Activated naive CD8-positive, alpha-beta T cell treated with anti-CD3 and anti-CD28 coated beads, Interleukin-2, amount 50 U/mL, for 24 hours (primary cell): ENCODE data around the gene CFAP74.

ENCODE experiments used
- ATAC-seq: fragments of 150-1000 bp; cut with Tn5 transposase; one replicate; pipeline ENCODE4 v1.10.0; 2021
- DNase-seq: peaks from one replicate; pipeline ENCODE4 v3.0.0; 2021
- H3K27ac Mint-ChIP-seq: one replicate; pipeline ENCODE4 v1.8.0; 2021; ENCODE audit warnings: mild to moderate bottlenecking, mixed read lengths
- H3K27me3 Mint-ChIP-seq: one replicate; pipeline ENCODE4 v1.8.0; 2021; ENCODE audit warnings: mixed read lengths
- H3K36me3 Mint-ChIP-seq: one replicate; pipeline ENCODE4 v1.8.0; 2021; ENCODE audit warnings: low read depth, mixed read lengths
- H3K4me1 Mint-ChIP-seq: one replicate; pipeline ENCODE4 v1.8.0; 2021; ENCODE audit warnings: mixed read lengths
- H3K4me3 Mint-ChIP-seq: one replicate; pipeline ENCODE4 v1.8.0; 2021; ENCODE audit warnings: mild to moderate bottlenecking, moderate library complexity, mixed read lengths
- H3K9me3 Mint-ChIP-seq: one replicate; pipeline ENCODE4 v1.8.0; 2021; ENCODE audit warnings: mixed read lengths

The CFAP74 gene

DNA sequence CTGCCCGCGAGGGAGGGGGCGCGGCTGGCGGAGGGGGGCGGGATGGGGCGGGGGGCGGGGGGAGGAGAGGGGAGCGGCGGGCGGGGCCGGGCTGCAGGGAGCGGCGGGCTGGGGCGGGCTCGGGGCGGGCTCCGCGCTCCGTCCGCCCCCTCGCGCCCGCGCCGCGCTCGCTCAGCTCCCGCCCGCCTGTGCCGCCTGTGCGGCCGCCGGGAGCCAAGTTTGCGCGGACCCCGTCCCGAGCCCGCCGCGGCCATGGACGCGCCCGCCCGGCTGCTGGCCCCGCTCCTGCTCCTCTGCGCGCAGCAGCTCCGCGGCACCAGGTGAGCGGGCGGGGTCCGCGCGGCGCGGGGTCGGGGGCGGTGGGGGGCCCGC is 15.6 kb upstream of the CFAP74 start, which contains the start of gene GABRD:
TSS of gene GABRD (plus strand) at position 174 of the 372 bp plus-strand sequence. CDS start at position 253, 79 bp downstream.
- ATAC-seq (no peak), DNase-seq (no peak)
- peaks cover 57% of the 10 kb centered on the region for H3K27me3 Mint-ChIP-seq
- no peak within 1 kb of the TSS for H3K27ac Mint-ChIP-seq
- no peaks in the 10 kb centered on the region for H3K9me3 Mint-ChIP-seq
- peaks cover 1% of the 10 kb centered on the region for H3K36me3 Mint-ChIP-seq
- peaks cover 2% of the 10 kb centered on the region for H3K4me1 Mint-ChIP-seq
- peak within 1 kb of the TSS; percentile 62 for H3K4me3 Mint-ChIP-seq

GRCh38 chr1:2018217-2019171 is 14.9 kb upstream of the CFAP74 start:
- no peak for ATAC-seq
- Mint-ChIP-seq H3K27me3 (peaks cover 55% of the 10 kb centered on the region), H3K9me3 (no peaks in the 10 kb centered on the region), H3K4me3 (peak overlapping the region; percentile 62), H3K27ac (no peak overlapping the region), H3K36me3 (peaks cover 1% of the 10 kb centered on the region), H3K4me1 (peaks cover 2% of the 10 kb centered on the region)
- DNase-seq, result no peak

DNA sequence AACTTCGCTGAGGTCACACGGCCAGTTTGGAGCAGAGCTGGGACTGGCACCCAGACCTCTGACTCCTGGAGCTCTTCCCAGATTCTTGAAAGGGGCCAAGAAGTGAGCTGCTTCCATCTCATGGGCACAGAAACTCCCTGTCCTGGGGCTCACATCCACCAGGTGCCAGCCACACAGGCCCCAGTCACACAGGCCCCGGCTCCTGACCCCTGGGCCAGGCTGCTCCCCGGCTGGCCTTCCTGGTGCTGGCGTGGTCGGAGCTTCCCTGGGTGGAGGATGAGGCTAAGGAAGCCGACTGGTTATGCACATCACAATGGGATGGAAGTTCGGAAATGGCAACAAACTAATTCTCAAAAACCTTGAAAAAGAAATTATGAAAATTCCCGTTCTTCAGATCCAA is 12.5 kb upstream of the CFAP74 start:
- Mint-ChIP-seq H3K4me1 (peaks cover 2% of the 10 kb centered on the region), H3K27me3 (peaks cover 51% of the 10 kb centered on the region), H3K27ac (no peak overlapping the region), H3K9me3 (no peaks in the 10 kb centered on the region), H3K4me3 (no peak overlapping the region), H3K36me3 (peaks cover 1% of the 10 kb centered on the region)
- no peak for ATAC-seq
- DNase-seq, result no peak

GRCh38 chr1:2014741-2015735 is 11.5 kb upstream of the CFAP74 start:
- no peak for DNase-seq
- Mint-ChIP-seq H3K9me3 (no peaks in the 10 kb centered on the region), H3K36me3 (peaks cover 1% of the 10 kb centered on the region), H3K27ac (no peak overlapping the region), H3K4me3 (no peak overlapping the region), H3K27me3 (peaks cover 41% of the 10 kb centered on the region), H3K4me1 (peaks cover 2% of the 10 kb centered on the region)
- ATAC-seq, result no peak

DNA sequence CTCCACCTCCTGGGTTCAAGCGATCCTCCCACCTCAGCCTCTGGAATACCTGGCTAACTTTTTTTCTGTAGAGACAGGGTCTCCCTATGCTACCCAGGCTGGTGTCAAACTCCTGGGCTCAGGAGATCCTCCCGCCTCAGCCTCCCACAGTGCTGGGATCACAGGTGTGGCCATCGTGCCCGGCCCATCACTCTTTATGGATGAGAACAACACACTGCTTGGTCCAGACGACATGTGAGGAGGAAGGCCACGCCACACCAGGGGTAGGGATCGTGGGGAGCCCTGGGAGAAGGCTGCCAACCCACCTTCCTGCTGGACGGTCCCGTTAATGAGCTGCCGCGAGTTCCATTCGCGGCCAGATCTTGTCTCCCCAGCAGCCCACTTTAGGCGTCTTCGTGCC is 10.6 kb upstream of the CFAP74 start:
- peaks cover 1% of the 10 kb centered on the region for H3K36me3 Mint-ChIP-seq
- DNase-seq, result no peak
- ATAC-seq, result no peak
- no peak overlapping the region for H3K27ac Mint-ChIP-seq
- H3K27me3 Mint-ChIP-seq, result peaks cover 38% of the 10 kb centered on the region
- no peaks in the 10 kb centered on the region for H3K9me3 Mint-ChIP-seq
- H3K4me1 Mint-ChIP-seq, result peaks cover 2% of the 10 kb centered on the region
- no peak overlapping the region for H3K4me3 Mint-ChIP-seq

DNA sequence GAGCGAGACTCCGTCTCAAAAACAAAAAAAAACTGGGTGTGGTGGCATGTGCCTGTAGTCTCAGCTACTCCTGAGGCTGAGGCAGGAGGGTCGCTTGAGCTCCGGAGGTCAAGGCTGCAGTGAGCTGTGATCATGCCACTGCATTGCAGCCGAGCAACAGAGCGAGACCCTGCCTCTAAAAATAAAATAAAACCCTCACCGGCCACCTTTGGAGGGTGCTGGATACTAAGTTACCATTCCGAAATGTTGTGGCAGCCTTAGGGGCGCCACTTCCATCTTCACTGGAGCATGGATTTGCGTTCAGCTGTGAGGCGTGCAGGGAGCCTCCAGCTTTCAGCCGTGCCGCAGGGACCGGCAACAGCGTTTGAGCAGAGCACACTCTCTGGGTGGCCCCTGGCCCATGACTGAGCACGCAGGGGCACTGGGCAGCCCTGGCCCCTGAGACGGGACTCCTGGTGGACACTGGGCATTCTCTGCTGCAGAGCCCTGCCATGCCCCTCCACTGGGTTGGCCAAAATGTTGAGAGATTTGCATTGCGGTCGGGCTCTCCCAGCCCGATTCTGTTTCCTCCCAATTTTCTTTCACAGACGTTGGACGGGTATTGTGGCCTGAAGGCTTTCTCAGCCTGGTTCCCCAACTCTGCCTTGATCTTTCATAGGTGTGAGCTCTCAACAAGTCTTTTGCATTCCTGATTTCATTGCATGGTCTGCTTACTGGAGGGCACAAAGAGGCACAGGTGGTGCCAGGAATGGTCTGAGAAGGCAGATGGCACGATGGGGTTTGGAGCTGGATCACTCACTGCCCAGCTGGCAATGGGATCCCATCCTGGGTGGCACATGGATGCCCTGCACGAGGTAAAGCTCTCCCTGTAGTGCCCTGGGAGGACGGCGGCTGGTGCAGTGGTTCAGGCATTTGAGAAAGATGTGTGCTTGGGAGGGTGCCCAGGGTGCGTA is 5.8 kb upstream of the CFAP74 start:
- Mint-ChIP-seq H3K27me3 (peaks cover 27% of the 10 kb centered on the region), H3K9me3 (no peaks in the 10 kb centered on the region), H3K4me3 (no peak overlapping the region), H3K4me1 (no peaks in the 10 kb centered on the region), H3K36me3 (no peaks in the 10 kb centered on the region), H3K27ac (no peak overlapping the region)
- ATAC-seq (no peak), DNase-seq (no peak)

- ATAC-seq, result no peak
- peaks cover 47% of the 10 kb centered on the region for H3K27me3 Mint-ChIP-seq
- no peaks in the 10 kb centered on the region for H3K9me3 Mint-ChIP-seq
- no peaks in the 10 kb centered on the region for H3K4me1 Mint-ChIP-seq
- H3K36me3 Mint-ChIP-seq, result no peaks in the 10 kb centered on the region
- H3K4me3 Mint-ChIP-seq, result no peak overlapping the region
- DNase-seq, result no peak
- H3K27ac Mint-ChIP-seq, result no peak overlapping the region
These were observed 1.3 kb upstream of the CFAP74 start for GRCh38 chr1:2004856-2005255.

- Mint-ChIP-seq H3K36me3 (no peaks in the 10 kb centered on the region), H3K27me3 (peaks cover 52% of the 10 kb centered on the region), H3K27ac (no peak overlapping the region), H3K4me1 (no peaks in the 10 kb centered on the region), H3K9me3 (no peaks in the 10 kb centered on the region), H3K4me3 (no peak overlapping the region)
- ATAC-seq (no peak), DNase-seq (no peak)
These were observed 1.7 kb downstream of the CFAP74 start for GRCh38 chr1:2001773-2002411.

GRCh38 chr1:2000850-2001249 is 2.7 kb downstream of the CFAP74 start:
- H3K27ac Mint-ChIP-seq, result no peak overlapping the region
- H3K27me3 Mint-ChIP-seq, result peaks cover 50% of the 10 kb centered on the region
- DNase-seq (no peak), ATAC-seq (peak; percentile 15)
- H3K4me3 Mint-ChIP-seq, result no peak overlapping the region
- no peaks in the 10 kb centered on the region for H3K9me3 Mint-ChIP-seq
- peaks cover 4% of the 10 kb centered on the region for H3K4me1 Mint-ChIP-seq
- no peaks in the 10 kb centered on the region for H3K36me3 Mint-ChIP-seq

- peaks cover 48% of the 10 kb centered on the region for H3K27me3 Mint-ChIP-seq
- no peak overlapping the region for H3K4me3 Mint-ChIP-seq
- H3K36me3 Mint-ChIP-seq, result no peaks in the 10 kb centered on the region
- peaks cover 4% of the 10 kb centered on the region for H3K4me1 Mint-ChIP-seq
- no peaks in the 10 kb centered on the region for H3K9me3 Mint-ChIP-seq
- H3K27ac Mint-ChIP-seq, result no peak overlapping the region
- ATAC-seq (no peak), DNase-seq (no peak)
These were observed 3.2 kb downstream of the CFAP74 start for GRCh38 chr1:2000432-2000831.

DNA sequence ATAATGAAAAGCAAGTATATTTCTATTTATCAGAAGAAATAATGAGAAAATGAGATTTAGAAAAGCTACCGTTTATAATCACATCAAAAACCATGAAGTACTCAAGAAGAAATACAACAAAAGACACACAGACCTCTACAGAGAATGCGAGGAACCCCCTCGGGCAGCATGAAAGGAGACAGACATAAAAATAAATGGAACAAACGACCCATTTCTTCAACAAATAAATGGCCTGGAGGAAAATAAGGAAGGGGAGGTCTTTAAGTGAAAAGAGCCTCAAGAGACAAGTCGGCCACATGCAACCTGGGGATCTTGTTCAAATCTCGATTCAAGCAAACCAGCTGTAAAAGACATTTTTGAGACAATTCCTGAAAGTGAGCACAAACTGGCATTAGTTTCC is 6.0 kb downstream of the CFAP74 start:
- no peak for DNase-seq
- Mint-ChIP-seq H3K4me3 (no peak overlapping the region), H3K27me3 (peaks cover 26% of the 10 kb centered on the region), H3K36me3 (no peaks in the 10 kb centered on the region), H3K9me3 (no peaks in the 10 kb centered on the region), H3K27ac (no peak overlapping the region), H3K4me1 (peaks cover 4% of the 10 kb centered on the region)
- no peak for ATAC-seq

DNA sequence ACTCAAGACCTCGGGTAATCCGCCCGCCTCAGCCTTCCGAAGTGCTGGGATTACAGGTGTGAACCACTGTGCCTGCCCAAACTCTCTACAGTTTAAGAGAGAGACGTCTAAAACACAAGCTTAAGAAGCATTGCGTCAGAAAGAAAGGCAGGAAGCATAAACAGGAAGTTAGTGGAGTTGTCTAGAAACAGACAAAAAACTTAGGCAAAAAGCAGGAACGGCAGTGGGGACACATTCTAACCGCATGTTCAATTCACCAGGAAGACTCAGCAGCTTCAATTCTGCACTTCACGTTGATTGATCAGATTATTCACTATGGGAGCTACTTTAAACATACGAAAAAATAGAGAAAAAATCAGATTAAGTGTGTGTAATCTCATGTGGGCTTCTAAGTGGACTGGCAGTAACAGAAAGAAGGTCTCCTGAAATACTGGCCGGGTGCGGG is 7.4 kb downstream of the CFAP74 start:
- Mint-ChIP-seq H3K36me3 (no peaks in the 10 kb centered on the region), H3K4me3 (no peak overlapping the region), H3K27me3 (peaks cover 19% of the 10 kb centered on the region), H3K9me3 (no peaks in the 10 kb centered on the region), H3K27ac (peak overlapping the region; percentile 59), H3K4me1 (peaks cover 4% of the 10 kb centered on the region)
- ATAC-seq, result no peak
- no peak for DNase-seq

GRCh38 chr1:1994536-1994935 is 9.1 kb downstream of the CFAP74 start:
- Mint-ChIP-seq H3K4me3 (no peak overlapping the region), H3K27me3 (peaks cover 21% of the 10 kb centered on the region)
- no peak for DNase-seq

More at GRCh38 chr1:1994536-1994935, 9.1 kb downstream of the CFAP74 start:
- Mint-ChIP-seq H3K36me3 (no peaks in the 10 kb centered on the region), H3K9me3 (no peaks in the 10 kb centered on the region), H3K27ac (no peak overlapping the region), H3K4me1 (peaks cover 4% of the 10 kb centered on the region)
- no peak for ATAC-seq
